Measurements from ENCODE around the gene SLC4A8.

Gene SLC4A8

DNA sequence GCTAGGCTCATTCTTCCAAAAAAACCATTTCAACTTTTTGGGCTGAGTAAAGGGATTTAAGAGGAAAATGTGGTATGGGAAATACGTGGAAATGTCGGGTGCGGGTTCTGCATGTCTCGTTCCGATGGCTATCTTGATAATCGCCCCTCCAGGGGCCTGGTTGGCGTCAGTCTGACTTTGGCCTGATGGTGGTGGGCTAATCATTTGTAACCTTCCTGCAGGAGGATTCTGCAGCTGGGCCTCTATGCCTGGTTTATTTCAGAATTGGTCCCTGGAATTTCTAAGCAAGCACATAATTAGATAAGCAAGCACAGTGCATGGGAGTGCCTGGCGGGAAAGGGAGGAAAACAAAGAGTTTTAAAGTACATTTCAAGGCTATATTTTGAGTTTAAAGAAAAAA, 14.8 kb upstream of the SLC4A8 start:
- WGBS (ENCODE audit: insufficient coverage) = 98% methylated on average over 8 of the region's 8 CpGs
- CTCF ChIA-PET = interaction anchor here (0.8 kb wide), 1 partner anchor 37 kb away, joined by 3 read pairs; no protein-coding TSS in a partner anchor
- no peak overlapping the region for H3K4me3 ChIP-seq (ENCODE audit: control insufficient read depth in 1 of 7, extremely low read depth in 1 of 7, insufficient read depth in 4 of 7, low read depth in 2 of 7, low read length in 6 of 7)
- H3K4me1 ChIP-seq (ENCODE audit: control extremely low read depth in 1 of 4, control insufficient read depth in 4 of 4, insufficient read depth in 4 of 4, low read length in 3 of 4) = peaks cover 0 to 22% (median 5%) of the 10 kb centered on the region in 4 experiments
- H3K27me3 ChIP-seq (replicated peaks in 2 of 5; ENCODE audit: control insufficient read depth in 4 of 5, insufficient read depth in 5 of 5, low read length in 4 of 5) = no peaks in the 10 kb centered on the region
- peaks cover 0 to 2% (median 0%) of the 10 kb centered on the region in 4 experiments for H3K36me3 ChIP-seq (ENCODE audit: control insufficient read depth in 4 of 4, insufficient read depth in 4 of 4, low read length in 3 of 4)
- H3K9me3 ChIP-seq (ENCODE audit: control extremely low read depth in 1 of 5, control insufficient read depth in 4 of 5, insufficient read depth in 2 of 5, low read depth in 1 of 5, low read length in 4 of 5) = no peaks in the 10 kb centered on the region
- POLR2A ChIA-PET = no interaction called here
- no peak for DNase-seq
- no peak overlapping the region for H3K27ac ChIP-seq (ENCODE audit: insufficient read depth in 1 of 2, low read depth in 1 of 2, low read length in 2 of 2, poor library complexity in 1 of 2, severe bottlenecking in 2 of 2)

DNA sequence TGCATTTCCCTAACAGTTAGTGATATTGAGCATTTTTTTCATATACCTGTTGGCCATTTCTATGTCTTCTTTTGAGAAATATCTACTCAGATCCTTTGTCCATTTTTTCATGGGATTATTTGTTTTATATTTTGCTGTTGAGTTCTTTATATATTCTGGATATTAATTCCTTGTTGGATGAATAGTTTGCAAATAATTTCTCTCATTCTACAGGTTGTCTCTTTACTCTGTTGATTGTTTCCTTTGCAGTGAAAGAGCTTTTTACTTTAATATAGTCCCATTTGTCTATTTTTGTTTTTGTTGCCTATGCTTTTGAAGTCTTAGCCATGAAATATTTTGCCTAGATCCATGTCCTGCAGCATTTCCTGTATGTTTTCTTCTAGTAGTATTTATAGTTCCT, 11.5 kb upstream of the SLC4A8 start:
- H3K4me1 ChIP-seq (ENCODE audit: control extremely low read depth in 1 of 4, control insufficient read depth in 4 of 4, insufficient read depth in 4 of 4, low read length in 3 of 4) = peaks cover 0 to 10% (median 5%) of the 10 kb centered on the region in 4 experiments
- H3K36me3 ChIP-seq (ENCODE audit: control insufficient read depth in 4 of 4, insufficient read depth in 4 of 4, low read length in 3 of 4) = peaks cover 0 to 2% (median 0%) of the 10 kb centered on the region in 4 experiments
- POLR2A ChIA-PET = no interaction called here
- CTCF ChIA-PET = interaction anchor here (0.6 to 2.0 kb wide), 3 partner anchors 8 to 12 kb away, joined by 3 to 7 read pairs (median 3); no protein-coding TSS in a partner anchor
- no peak overlapping the region for H3K27ac ChIP-seq (ENCODE audit: insufficient read depth in 1 of 2, low read depth in 1 of 2, low read length in 2 of 2, poor library complexity in 1 of 2, severe bottlenecking in 2 of 2)
- H3K9me3 ChIP-seq (ENCODE audit: control extremely low read depth in 1 of 5, control insufficient read depth in 4 of 5, insufficient read depth in 2 of 5, low read depth in 1 of 5, low read length in 4 of 5) = no peaks in the 10 kb centered on the region
- H3K27me3 ChIP-seq (replicated peaks in 2 of 5; ENCODE audit: control insufficient read depth in 4 of 5, insufficient read depth in 5 of 5, low read length in 4 of 5) = no peaks in the 10 kb centered on the region
- no peak overlapping the region for H3K4me3 ChIP-seq (ENCODE audit: control insufficient read depth in 1 of 7, extremely low read depth in 1 of 7, insufficient read depth in 4 of 7, low read depth in 2 of 7, low read length in 6 of 7)
- no peak for DNase-seq

DNA sequence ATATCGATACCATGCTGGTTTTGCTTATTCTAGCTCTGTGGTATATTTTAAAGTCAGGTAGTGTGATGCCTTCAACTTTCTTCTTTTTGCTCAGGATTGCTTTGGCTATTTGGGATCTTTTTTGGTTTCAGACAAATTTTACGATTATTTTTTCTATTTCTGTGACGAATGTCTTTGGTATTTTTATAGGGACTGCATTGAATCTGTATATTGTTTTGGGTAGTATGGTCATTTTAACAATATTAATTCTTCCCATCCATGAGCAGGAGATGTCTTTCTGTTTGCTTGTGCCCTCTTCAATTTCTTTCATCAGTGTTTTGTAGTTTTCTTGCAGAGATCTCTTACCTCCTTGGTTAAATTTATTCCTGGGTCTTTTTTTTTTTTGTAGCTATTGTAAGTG, 10.8 kb upstream of the SLC4A8 start:
- H3K27me3 ChIP-seq (replicated peaks in 2 of 5; ENCODE audit: control insufficient read depth in 4 of 5, insufficient read depth in 5 of 5, low read length in 4 of 5) = no peaks in the 10 kb centered on the region
- H3K27ac ChIP-seq (ENCODE audit: insufficient read depth in 1 of 2, low read depth in 1 of 2, low read length in 2 of 2, poor library complexity in 1 of 2, severe bottlenecking in 2 of 2) = no peak overlapping the region
- H3K36me3 ChIP-seq (ENCODE audit: control insufficient read depth in 4 of 4, insufficient read depth in 4 of 4, low read length in 3 of 4) = peaks cover 0 to 2% (median 0%) of the 10 kb centered on the region in 4 experiments
- DNase-seq = no peak
- ChIA-PET CTCF (interaction anchor here (0.9 to 1.2 kb wide), 2 partner anchors 12 to 19 kb away, joined by 3 read pairs; no protein-coding TSS in a partner anchor), POLR2A (no interaction called here)
- no peak overlapping the region for H3K4me3 ChIP-seq (ENCODE audit: control insufficient read depth in 1 of 7, extremely low read depth in 1 of 7, insufficient read depth in 4 of 7, low read depth in 2 of 7, low read length in 6 of 7)
- H3K9me3 ChIP-seq (ENCODE audit: control extremely low read depth in 1 of 5, control insufficient read depth in 4 of 5, insufficient read depth in 2 of 5, low read depth in 1 of 5, low read length in 4 of 5) = no peaks in the 10 kb centered on the region
- peaks cover 0 to 10% (median 5%) of the 10 kb centered on the region in 4 experiments for H3K4me1 ChIP-seq (ENCODE audit: control extremely low read depth in 1 of 4, control insufficient read depth in 4 of 4, insufficient read depth in 4 of 4, low read length in 3 of 4)
- whole genome bisulfite sequencing (ENCODE audit: insufficient coverage) = 89% methylated on average over 1 of the region's 3 CpGs

DNA sequence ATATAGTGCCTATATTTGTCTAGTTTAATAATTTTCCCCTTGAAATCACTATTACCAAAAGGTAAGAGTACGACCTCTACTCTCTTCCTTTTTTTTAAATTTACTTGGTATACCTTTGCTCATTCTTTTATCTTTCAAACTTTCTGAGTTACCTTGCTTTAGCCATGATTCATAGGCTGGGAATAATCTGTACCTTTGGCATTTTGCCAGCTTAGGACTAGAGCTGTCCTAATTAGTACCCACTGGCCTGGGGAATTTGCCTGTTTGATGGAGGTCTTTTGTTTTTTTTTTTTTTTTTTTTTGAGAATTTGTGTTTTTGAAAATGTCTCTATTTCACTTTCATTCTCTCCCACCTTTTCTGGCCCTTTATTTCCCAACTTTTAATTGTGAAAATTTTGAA, 8.7 kb upstream of the SLC4A8 start:
- Histone ChIP-seq H3K4me1 (ENCODE audit: control extremely low read depth in 1 of 4, control insufficient read depth in 4 of 4, insufficient read depth in 4 of 4, low read length in 3 of 4) (peaks cover 0 to 10% (median 7%) of the 10 kb centered on the region in 4 experiments), H3K27ac (ENCODE audit: insufficient read depth in 1 of 2, low read depth in 1 of 2, low read length in 2 of 2, poor library complexity in 1 of 2, severe bottlenecking in 2 of 2) (no peak overlapping the region), H3K4me3 (ENCODE audit: control insufficient read depth in 1 of 7, extremely low read depth in 1 of 7, insufficient read depth in 4 of 7, low read depth in 2 of 7, low read length in 6 of 7) (no peak overlapping the region), H3K9me3 (ENCODE audit: control extremely low read depth in 1 of 5, control insufficient read depth in 4 of 5, insufficient read depth in 2 of 5, low read depth in 1 of 5, low read length in 4 of 5) (no peaks in the 10 kb centered on the region), H3K27me3 (replicated peaks in 2 of 5; ENCODE audit: control insufficient read depth in 4 of 5, insufficient read depth in 5 of 5, low read length in 4 of 5) (no peaks in the 10 kb centered on the region), H3K36me3 (ENCODE audit: control insufficient read depth in 4 of 4, insufficient read depth in 4 of 4, low read length in 3 of 4) (no peaks in the 10 kb centered on the region)
- POLR2A ChIA-PET = no interaction called here
- no peak for DNase-seq
- 100% methylated on average over 1 of the region's 1 CpG for WGBS (ENCODE audit: insufficient coverage)
- CTCF ChIA-PET = interaction anchor here (0.8 to 1.4 kb wide), 5 partner anchors 21 to 116 kb away, joined by 3 to 6 read pairs (median 4); no protein-coding TSS in a partner anchor

DNA sequence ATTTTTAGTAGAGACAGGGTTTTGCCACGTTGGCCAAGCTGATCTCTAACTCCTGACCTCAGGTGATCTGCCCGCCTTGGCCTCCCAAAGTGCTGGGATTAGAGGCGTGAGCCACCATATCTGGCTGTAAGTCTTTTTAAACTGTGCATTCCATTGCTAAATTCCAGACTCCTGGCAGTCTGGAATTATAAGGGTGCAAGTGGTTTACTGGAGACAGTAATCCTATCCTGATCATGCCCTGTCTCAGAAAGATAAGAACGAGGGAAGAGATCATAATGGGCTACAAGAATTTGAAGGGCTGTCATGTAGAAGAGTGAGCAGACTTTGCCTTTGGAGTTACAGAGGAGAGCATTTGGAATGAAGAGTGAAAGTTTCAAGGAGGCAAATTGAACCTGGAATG, 6.8 kb upstream of the SLC4A8 start:
- no peaks in the 10 kb centered on the region for H3K36me3 ChIP-seq (ENCODE audit: control insufficient read depth in 4 of 4, insufficient read depth in 4 of 4, low read length in 3 of 4)
- no peak overlapping the region for H3K4me3 ChIP-seq (ENCODE audit: control insufficient read depth in 1 of 7, extremely low read depth in 1 of 7, insufficient read depth in 4 of 7, low read depth in 2 of 7, low read length in 6 of 7)
- POLR2A ChIA-PET = no interaction called here
- peaks cover 0 to 6% (median 5%) of the 10 kb centered on the region in 4 experiments for H3K4me1 ChIP-seq (ENCODE audit: control extremely low read depth in 1 of 4, control insufficient read depth in 4 of 4, insufficient read depth in 4 of 4, low read length in 3 of 4)
- 89% methylated on average over 3 of the region's 4 CpGs for WGBS (ENCODE audit: insufficient coverage)
- no peak overlapping the region for H3K27ac ChIP-seq (ENCODE audit: insufficient read depth in 1 of 2, low read depth in 1 of 2, low read length in 2 of 2, poor library complexity in 1 of 2, severe bottlenecking in 2 of 2)
- no peak for DNase-seq
- H3K9me3 ChIP-seq (ENCODE audit: control extremely low read depth in 1 of 5, control insufficient read depth in 4 of 5, insufficient read depth in 2 of 5, low read depth in 1 of 5, low read length in 4 of 5) = no peaks in the 10 kb centered on the region
- CTCF ChIA-PET = interaction anchor here (0.8 to 6.2 kb wide), 6 partner anchors 12 to 406 kb away, joined by 3 to 41 read pairs (median 14); partner anchors contain the start of gene GALNT6
- H3K27me3 ChIP-seq (replicated peaks in 2 of 5; ENCODE audit: control insufficient read depth in 4 of 5, insufficient read depth in 5 of 5, low read length in 4 of 5) = no peaks in the 10 kb centered on the region

DNA sequence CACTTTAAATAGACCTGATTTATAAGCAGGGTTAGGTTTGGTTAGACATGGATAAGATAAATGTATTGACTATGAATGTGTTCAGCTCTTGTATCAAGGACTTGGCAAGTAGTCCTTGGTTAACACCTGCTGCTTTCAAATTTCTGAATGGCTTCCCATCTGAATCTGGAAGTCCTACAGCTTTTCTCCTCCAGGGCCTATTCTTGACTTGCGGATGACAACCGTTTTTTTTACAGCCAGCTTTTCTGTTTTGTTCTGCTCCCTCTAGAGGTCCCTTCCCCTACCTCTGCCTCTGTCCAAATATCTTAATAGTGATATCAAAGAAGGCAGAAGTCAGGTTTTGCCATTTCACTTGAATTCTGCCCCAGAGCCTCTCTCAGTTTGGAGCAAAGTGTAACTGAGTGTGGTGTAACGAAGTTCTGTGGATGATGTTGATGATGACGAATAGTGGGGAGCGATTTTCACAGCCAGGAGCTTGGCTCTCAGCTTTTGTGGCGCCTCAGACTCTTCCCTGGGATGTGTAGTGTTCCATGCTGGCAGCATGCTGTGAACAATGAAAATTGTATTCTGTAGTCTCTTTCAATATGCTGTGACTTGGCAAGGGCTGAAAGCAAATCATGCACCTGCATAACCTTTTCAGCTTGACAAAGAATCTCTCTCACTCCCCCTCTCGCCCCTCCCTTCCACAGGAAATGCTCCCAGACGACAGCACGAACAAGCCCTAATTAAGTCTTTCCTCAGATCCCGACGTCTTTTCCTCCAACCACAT, 5.0 kb upstream of the SLC4A8 start:
- Histone ChIP-seq H3K9me3 (ENCODE audit: control extremely low read depth in 1 of 5, control insufficient read depth in 4 of 5, insufficient read depth in 2 of 5, low read depth in 1 of 5, low read length in 4 of 5) (no peaks in the 10 kb centered on the region), H3K36me3 (ENCODE audit: control insufficient read depth in 4 of 4, insufficient read depth in 4 of 4, low read length in 3 of 4) (no peaks in the 10 kb centered on the region), H3K27ac (ENCODE audit: insufficient read depth in 1 of 2, low read depth in 1 of 2, low read length in 2 of 2, poor library complexity in 1 of 2, severe bottlenecking in 2 of 2) (no peak overlapping the region), H3K4me3 (ENCODE audit: control insufficient read depth in 1 of 7, extremely low read depth in 1 of 7, insufficient read depth in 4 of 7, low read depth in 2 of 7, low read length in 6 of 7) (no peak overlapping the region), H3K27me3 (replicated peaks in 2 of 5; ENCODE audit: control insufficient read depth in 4 of 5, insufficient read depth in 5 of 5, low read length in 4 of 5) (no peaks in the 10 kb centered on the region), H3K4me1 (ENCODE audit: control extremely low read depth in 1 of 4, control insufficient read depth in 4 of 4, insufficient read depth in 4 of 4, low read length in 3 of 4) (peaks cover 3 to 8% (median 5%) of the 10 kb centered on the region in 4 experiments)
- 63% methylated on average over 6 of the region's 11 CpGs for WGBS (ENCODE audit: insufficient coverage)
- DNase-seq = peak; percentile 52 to 70 (median 66)
- ChIA-PET CTCF (interaction anchor here (0.7 to 6.2 kb wide), 29 partner anchors 10 to 456 kb away, joined by 3 to 41 read pairs (median 6); partner anchors contain the start of gene GALNT6), POLR2A (interaction anchor here (0.6 to 0.7 kb wide), 2 partner anchors 25 to 86 kb away, joined by 3 read pairs; no protein-coding TSS in a partner anchor)

Data from common myeloid progenitor, CD34-positive (primary cell).